Activated T-helper 1 cell treated with anti-CD3 and anti-CD28 coated beads, Interleukin-2, amount 50 U/mL, for 16 hours (primary cell): ENCODE results near the gene SEMA6D.

ENCODE experiments used
- DNase-seq, 2 donors: peaks; one replicate each; pipeline ENCODE4 v3.0.0-alpha.2; 2020; ENCODE audit warnings: low read depth in 1 of 2, low spot score in 1 of 2

Gene SEMA6D

DNA sequence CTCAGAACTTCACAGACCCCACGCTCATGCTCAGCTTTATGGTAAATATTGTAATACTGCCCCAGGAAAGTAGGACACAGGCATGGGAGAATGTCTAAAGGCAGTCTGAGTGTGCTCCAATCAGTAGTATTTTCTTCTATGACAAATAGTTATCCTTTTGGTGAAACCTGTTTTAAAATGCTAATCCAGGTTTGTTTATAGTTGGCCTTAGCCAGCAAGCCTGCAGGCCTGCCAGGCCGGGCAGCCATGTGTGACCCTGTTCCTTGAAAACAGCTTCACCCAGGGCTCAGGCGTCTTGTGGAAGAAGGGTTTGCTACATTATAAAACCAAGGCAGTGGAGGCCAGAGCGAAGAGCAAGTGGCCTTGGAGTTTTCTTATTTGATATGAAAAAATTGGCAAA lies 104.7 kb downstream of the SEMA6D start:
- no peak for DNase-seq
